Gastrocnemius medialis (tissue), 4 donors: ENCODE results near the gene SPEG. TPM values are rescaled to one million over a fixed set of nuclear protein-coding genes. Genes with fewer than 3 reads are reported as not detected.

Experiments used
- ATAC-seq, 2 donors: fragments of 150-250 bp; one replicate each; pipeline ENCODE4 v1.9.1; 2016
- DNase-seq, 2 donors: peaks; one replicate each; pipeline ENCODE4 v3.0.0-alpha.2; 2019
- H3K27ac ChIP-seq, 4 donors: fragments of 200-600 bp; sonication (generic); 1 replicate in 1 of 4; 2 replicates in 3 of 4; pipeline ENCODE4 v1.5.1; 2016 to 2018; ENCODE audit warnings: mild to moderate bottlenecking in 2 of 4, moderate library complexity in 1 of 4
- H3K27me3 ChIP-seq, 3 donors: fragments of 200-600 bp; sonication (generic) in 2 of 3; 1 replicate in 1 of 3; 2 replicates in 2 of 3; pipeline versions ENCODE4 v1.5.1 to v1.6.0; 2016 to 2019; ENCODE audit warnings: mild to moderate bottlenecking in 1 of 3, moderate library complexity in 1 of 3
- H3K36me3 ChIP-seq, 2 donors: fragments of 200-600 bp; sonication (generic) in 1 of 2; one replicate each; pipeline ENCODE4 v1.5.1; 2017 to 2018
- H3K4me1 ChIP-seq, 2 donors: fragments of 200-600 bp; sonication (generic) in 1 of 2; one replicate each; pipeline ENCODE4 v1.5.1; 2016 to 2017; ENCODE audit warnings: mild to moderate bottlenecking in 2 of 2
- H3K4me3 ChIP-seq, 4 donors: fragments of 200-600 bp; sonication (generic) in 3 of 4; 1 replicate in 1 of 4; 2 replicates in 3 of 4; pipeline ENCODE4 v1.5.1; 2016 to 2019; ENCODE audit warnings: mild to moderate bottlenecking in 2 of 4
- H3K9me3 ChIP-seq, 3 donors: fragments of 200-600 bp; sonication (generic) in 2 of 3; 1 replicate in 1 of 3; 2 replicates in 2 of 3; pipeline ENCODE4 v1.5.1; 2016 to 2019
- POLR2A ChIP-seq, 2 donors: fragments of 450-650 bp; IDR thresholded peaks; one replicate each; pipeline ENCODE4 v1.6.1; 2017; ENCODE audit warnings: antibody characterized with exemption in 2 of 2, mild to moderate bottlenecking in 2 of 2, moderate library complexity in 2 of 2
- in situ Hi-C, 4 donors: fragments of 200-750 bp; cut with MboI; loops; one replicate each; pipeline versions ENCODE4 v1.15.0 to v1.8.0; 2017; ENCODE audit warnings: low sequenced_read_pairs in 4 of 4
- intact Hi-C: fragments of 100-400 bp; cut with DNase I; formaldehyde crosslinking; loops from one replicate; pipeline ENCODE4 v1.15.1; 2023; ENCODE audit warnings: low total_unique reads
- total RNA-seq, 4 donors: library from RNA; depleted of rRNA; stranded (reverse); fragments of >200 nt; gene quantifications; one replicate each; pipeline versions ENCODE4 v1.1.0 to v1.2.3, GENCODE V29; 2016
- TF ChIP-seq, protein P1 (sequence below), 5 experiments: fragments of 450-650 bp in 3 of 5; fragments of 200-600 bp in 2 of 5; sonication (generic) in 2 of 5; IDR thresholded peaks in 4 of 5; conservative IDR thresholded peaks in 1 of 5; 1 replicate in 4 of 5; 2 replicates in 1 of 5; pipeline ENCODE4 v1.5.1; 2016 to 2019; ENCODE audit warnings: antibody characterized with exemption in 5 of 5, mild to moderate bottlenecking in 3 of 5, moderate library complexity in 3 of 5

Gene SPEG
- total RNA-seq, 4 donors from 2014 or later, result 104 to 387 (median 222) TPM

DNA sequence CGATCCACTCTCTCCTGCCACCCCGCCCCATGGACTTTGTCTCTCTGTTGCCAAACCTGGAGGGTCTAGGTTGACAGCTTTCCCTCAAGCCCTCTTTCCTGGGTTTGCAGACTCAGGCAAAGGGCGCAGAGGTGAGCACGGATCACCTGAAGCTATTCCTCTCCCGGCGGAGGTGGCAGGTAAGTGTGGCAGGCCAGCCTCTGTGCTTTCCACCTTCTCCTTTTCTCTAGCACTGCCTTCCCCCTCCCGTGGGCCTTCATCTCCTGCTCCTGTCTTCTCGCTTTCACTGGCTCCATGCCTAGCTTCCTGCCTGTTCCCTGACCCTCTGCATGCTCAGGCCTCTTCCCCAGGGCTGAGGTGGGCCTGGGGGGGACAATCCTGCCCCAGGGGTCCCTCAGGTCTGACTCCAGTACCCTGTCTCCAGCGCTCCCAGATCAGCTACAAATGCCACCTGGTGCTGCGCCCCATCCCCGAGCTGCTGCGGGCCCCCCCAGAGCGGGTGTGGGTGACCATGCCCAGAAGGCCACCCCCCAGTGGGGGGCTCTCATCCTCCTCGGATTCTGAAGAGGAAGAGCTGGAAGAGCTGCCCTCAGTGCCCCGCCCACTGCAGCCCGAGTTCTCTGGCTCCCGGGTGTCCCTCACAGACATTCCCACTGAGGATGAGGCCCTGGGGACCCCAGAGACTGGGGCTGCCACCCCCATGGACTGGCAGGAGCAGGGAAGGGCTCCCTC, 48.2 kb downstream of the SPEG start:
- no peak for TF ChIP-seq POLR2A (IDR thresholded peaks at IDR 0.05)
- TF ChIP-seq, protein P1, sequence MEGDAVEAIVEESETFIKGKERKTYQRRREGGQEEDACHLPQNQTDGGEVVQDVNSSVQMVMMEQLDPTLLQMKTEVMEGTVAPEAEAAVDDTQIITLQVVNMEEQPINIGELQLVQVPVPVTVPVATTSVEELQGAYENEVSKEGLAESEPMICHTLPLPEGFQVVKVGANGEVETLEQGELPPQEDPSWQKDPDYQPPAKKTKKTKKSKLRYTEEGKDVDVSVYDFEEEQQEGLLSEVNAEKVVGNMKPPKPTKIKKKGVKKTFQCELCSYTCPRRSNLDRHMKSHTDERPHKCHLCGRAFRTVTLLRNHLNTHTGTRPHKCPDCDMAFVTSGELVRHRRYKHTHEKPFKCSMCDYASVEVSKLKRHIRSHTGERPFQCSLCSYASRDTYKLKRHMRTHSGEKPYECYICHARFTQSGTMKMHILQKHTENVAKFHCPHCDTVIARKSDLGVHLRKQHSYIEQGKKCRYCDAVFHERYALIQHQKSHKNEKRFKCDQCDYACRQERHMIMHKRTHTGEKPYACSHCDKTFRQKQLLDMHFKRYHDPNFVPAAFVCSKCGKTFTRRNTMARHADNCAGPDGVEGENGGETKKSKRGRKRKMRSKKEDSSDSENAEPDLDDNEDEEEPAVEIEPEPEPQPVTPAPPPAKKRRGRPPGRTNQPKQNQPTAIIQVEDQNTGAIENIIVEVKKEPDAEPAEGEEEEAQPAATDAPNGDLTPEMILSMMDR (IDR thresholded peaks at IDR 0.05 in 4 of 5, conservative IDR thresholded peaks at IDR 0.05 in 1 of 5), result no peak
- H3K4me1 ChIP-seq, result peaks cover 3 to 21% of the 10 kb centered on the region in 2 donors
- in situ Hi-C loops, result no loop called here
- no peak overlapping the region for H3K4me3 ChIP-seq
- ATAC-seq (no peak), DNase-seq (no peak)
- peaks cover 0 to 62% of the 10 kb centered on the region in 2 donors for H3K36me3 ChIP-seq
- no peaks in the 10 kb centered on the region for H3K27me3 ChIP-seq
- H3K27ac ChIP-seq, result peak overlapping the region in 2 of 4 donors; percentile 37 to 78
- no peaks in the 10 kb centered on the region for H3K9me3 ChIP-seq
- intact Hi-C loops, result no loop called here

DNA sequence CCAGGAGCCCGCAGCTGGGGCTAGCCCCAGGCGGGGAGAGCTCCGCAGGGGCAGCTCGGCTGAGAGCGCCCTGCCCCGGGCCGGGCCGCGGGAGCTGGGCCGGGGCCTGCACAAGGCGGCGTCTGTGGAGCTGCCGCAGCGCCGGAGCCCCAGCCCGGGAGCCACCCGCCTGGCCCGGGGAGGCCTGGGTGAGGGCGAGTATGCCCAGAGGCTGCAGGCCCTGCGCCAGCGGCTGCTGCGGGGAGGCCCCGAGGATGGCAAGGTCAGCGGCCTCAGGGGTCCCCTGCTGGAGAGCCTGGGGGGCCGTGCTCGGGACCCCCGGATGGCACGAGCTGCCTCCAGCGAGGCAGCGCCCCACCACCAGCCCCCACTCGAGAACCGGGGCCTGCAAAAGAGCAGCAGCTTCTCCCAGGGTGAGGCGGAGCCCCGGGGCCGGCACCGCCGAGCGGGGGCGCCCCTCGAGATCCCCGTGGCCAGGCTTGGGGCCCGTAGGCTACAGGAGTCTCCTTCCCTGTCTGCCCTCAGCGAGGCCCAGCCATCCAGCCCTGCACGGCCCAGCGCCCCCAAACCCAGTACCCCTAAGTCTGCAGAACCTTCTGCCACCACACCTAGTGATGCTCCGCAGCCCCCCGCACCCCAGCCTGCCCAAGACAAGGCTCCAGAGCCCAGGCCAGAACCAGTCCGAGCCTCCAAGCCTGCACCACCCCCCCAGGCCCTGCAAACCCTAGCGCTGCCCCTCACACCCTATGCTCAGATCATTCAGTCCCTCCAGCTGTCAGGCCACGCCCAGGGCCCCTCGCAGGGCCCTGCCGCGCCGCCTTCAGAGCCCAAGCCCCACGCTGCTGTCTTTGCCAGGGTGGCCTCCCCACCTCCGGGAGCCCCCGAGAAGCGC, 49.1 kb downstream of the SPEG start:
- TF ChIP-seq, protein P1 (IDR thresholded peaks at IDR 0.05 in 4 of 5, conservative IDR thresholded peaks at IDR 0.05 in 1 of 5), result no peak
- no peak for TF ChIP-seq POLR2A (IDR thresholded peaks at IDR 0.05)
- H3K27ac ChIP-seq, result peak overlapping the region; percentile 13 to 78 (median 54)
- peak overlapping the region; percentile 6 to 36 (median 14) for H3K4me3 ChIP-seq
- in situ Hi-C loops (no loop called here), intact Hi-C loops (loop anchor here (2.0 kb wide), 1 partner anchor 21 kb away; no protein-coding TSS in a partner anchor)
- no peaks in the 10 kb centered on the region for H3K9me3 ChIP-seq
- H3K36me3 ChIP-seq, result peaks cover 0 to 59% of the 10 kb centered on the region in 2 donors
- H3K4me1 ChIP-seq, result peaks cover 3 to 21% of the 10 kb centered on the region in 2 donors
- no peak for DNase-seq
- no peaks in the 10 kb centered on the region for H3K27me3 ChIP-seq
- ATAC-seq, result no peak

DNA sequence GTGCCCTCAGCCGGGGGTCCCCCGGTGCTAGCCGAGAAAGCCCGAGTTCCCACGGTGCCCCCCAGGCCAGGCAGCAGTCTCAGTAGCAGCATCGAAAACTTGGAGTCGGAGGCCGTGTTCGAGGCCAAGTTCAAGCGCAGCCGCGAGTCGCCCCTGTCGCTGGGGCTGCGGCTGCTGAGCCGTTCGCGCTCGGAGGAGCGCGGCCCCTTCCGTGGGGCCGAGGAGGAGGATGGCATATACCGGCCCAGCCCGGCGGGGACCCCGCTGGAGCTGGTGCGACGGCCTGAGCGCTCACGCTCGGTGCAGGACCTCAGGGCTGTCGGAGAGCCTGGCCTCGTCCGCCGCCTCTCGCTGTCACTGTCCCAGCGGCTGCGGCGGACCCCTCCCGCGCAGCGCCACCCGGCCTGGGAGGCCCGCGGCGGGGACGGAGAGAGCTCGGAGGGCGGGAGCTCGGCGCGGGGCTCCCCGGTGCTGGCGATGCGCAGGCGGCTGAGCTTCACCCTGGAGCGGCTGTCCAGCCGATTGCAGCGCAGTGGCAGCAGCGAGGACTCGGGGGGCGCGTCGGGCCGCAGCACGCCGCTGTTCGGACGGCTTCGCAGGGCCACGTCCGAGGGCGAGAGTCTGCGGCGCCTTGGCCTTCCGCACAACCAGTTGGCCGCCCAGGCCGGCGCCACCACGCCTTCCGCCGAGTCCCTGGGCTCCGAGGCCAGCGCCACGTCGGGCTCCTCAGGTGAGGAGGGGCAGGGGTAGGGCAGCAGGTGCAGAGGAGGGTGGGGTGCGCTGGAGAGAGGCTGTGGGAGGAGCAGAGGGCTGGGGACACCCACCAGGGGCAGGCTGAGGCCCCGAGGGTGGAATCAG, 49.9 kb downstream of the SPEG start:
- peaks cover 0 to 58% of the 10 kb centered on the region in 2 donors for H3K36me3 ChIP-seq
- no peaks in the 10 kb centered on the region for H3K27me3 ChIP-seq

DNA sequence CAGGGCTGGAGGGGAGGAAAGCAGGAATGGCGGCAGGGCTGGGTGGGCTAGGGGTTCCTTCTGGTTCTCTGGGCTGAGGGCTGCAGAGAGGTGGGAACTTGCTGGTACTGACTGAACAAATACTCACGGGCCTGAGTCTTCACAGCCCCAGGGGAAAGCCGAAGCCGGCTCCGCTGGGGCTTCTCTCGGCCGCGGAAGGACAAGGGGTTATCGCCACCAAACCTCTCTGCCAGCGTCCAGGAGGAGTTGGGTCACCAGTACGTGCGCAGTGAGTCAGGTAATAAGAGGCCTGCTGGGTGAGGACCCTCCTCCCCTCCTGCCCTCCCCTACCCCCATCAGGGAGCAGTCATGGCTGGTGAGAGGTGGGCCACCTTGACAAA, 50.5 kb downstream of the SPEG start:
- H3K27ac ChIP-seq, result peak overlapping the region; percentile 13 to 78 (median 54)
- ATAC-seq, result no peak
- no peak overlapping the region for H3K4me3 ChIP-seq
- peaks cover 3 to 21% of the 10 kb centered on the region in 2 donors for H3K4me1 ChIP-seq
- DNase-seq, result no peak
- in situ Hi-C loops (no loop called here), intact Hi-C loops (loop anchor here (2.0 kb wide), 1 partner anchor 22 kb away; no protein-coding TSS in a partner anchor)
- no peak for TF ChIP-seq POLR2A (IDR thresholded peaks at IDR 0.05)
- TF ChIP-seq, protein P1 (IDR thresholded peaks at IDR 0.05 in 4 of 5, conservative IDR thresholded peaks at IDR 0.05 in 1 of 5), result no peak
- peaks cover 0 to 58% of the 10 kb centered on the region in 2 donors for H3K36me3 ChIP-seq
- no peaks in the 10 kb centered on the region for H3K27me3 ChIP-seq
- no peaks in the 10 kb centered on the region for H3K9me3 ChIP-seq

More for the DNA sequence above, 49.9 kb downstream of the SPEG start:
- no peaks in the 10 kb centered on the region for H3K9me3 ChIP-seq
- peak overlapping the region; percentile 13 to 78 (median 54) for H3K27ac ChIP-seq
- H3K4me1 ChIP-seq, result peaks cover 3 to 21% of the 10 kb centered on the region in 2 donors
- H3K4me3 ChIP-seq, result peak overlapping the region; percentile 6 to 36 (median 14)
- intact Hi-C loops, result loop anchor here (2.0 kb wide), 1 partner anchor 22 kb away; no protein-coding TSS in a partner anchor
- no peak for DNase-seq
- in situ Hi-C loops, result no loop called here
- no peak for ATAC-seq
- TF ChIP-seq POLR2A (IDR thresholded peaks at IDR 0.05), result no peak
- TF ChIP-seq, protein P1 (IDR thresholded peaks at IDR 0.05 in 4 of 5, conservative IDR thresholded peaks at IDR 0.05 in 1 of 5), result no peak
